K562 (cell line): ENCODE data around the gene ROR2. TPM values are rescaled to one million over a fixed set of nuclear protein-coding genes. Genes with fewer than 3 reads are reported as not detected.

Experiments used
- ATAC-seq: fragments of 200-7000 bp; cut with Tn5 transposase; 3 replicates; pipeline ENCODE4 v1.9.1; 2020; ENCODE audit warnings: moderate library complexity
- BruUV-seq: library from RNA; stranded (reverse); fragments of 400-500 nt; replicated peaks from 2 replicates; lab custom pipeline; 2021; lab: Mats Ljungman, UMichigan
- CTCF ChIA-PET: fragments of 300-600 bp; formaldehyde crosslinking; extraction: SDS; loops from one replicate; lab custom pipeline; 2021; ENCODE audit warnings: low intra/inter-chr PET ratio; lab: Yijun Ruan, JAX
- POLR2A ChIA-PET: fragments of 300-600, 350-650 bp; sonication (Branson Sonifier 250); formaldehyde crosslinking; extraction: SDS; loops from one replicate; lab custom pipeline; 2021; ENCODE audit warnings: antibody characterized with exemption, inconsistent platforms; lab: Yijun Ruan, JAX
- DNase-seq, 4 experiments: peaks; one replicate each; pipeline versions ENCODE4 v3.0.0 to v3.0.0-alpha.2; 2011 to 2018; ENCODE audit warnings: low spot score in 3 of 4, mixed read lengths in 3 of 4; ENCODE audit errors: extremely low read depth in 1 of 4
- FAIRE-seq: peaks from 2 replicates; lab custom pipeline; 2011; peaks lifted over from hg19 to GRCh38; lab: Jason Lieb, UNC
- H2AFZ ChIP-seq: 2 replicates; pipeline ENCODE4 v1.6.0; 2011; ENCODE audit warnings: low read depth, low read length, control low read depth, inconsistent platforms
- H3K27ac ChIP-seq: fragments of 200-600 bp; 3 replicates; pipeline ENCODE4 v1.8.0; 2011; ENCODE audit warnings: low read depth, mild to moderate bottlenecking, control low read depth, inconsistent platforms, low read length, moderate library complexity, mixed read lengths; ENCODE audit errors: extremely low read depth
- H3K27me3 ChIP-seq, 2 experiments: fragments of 300-600 bp in 1 of 2; 2 replicates in 1 of 2; 3 replicates in 1 of 2; pipeline versions ENCODE4 v1.6.0 to v1.8.0; 2011; ENCODE audit warnings: inconsistent platforms in 2 of 2, low read length in 2 of 2, mild to moderate bottlenecking in 1 of 2, mixed read lengths in 1 of 2, moderate library complexity in 1 of 2; ENCODE audit not compliant: control insufficient read depth in 2 of 2, insufficient read depth in 2 of 2
- H3K36me3 ChIP-seq: fragments of 300-600 bp; 3 replicates; pipeline ENCODE4 v1.8.0; 2011; ENCODE audit warnings: mild to moderate bottlenecking, low read length, inconsistent platforms; ENCODE audit not compliant: control insufficient read depth, insufficient read depth
- H3K4me1 ChIP-seq, 2 experiments: fragments of 200-600 bp in 1 of 2; replicated peaks in 1 of 2; 2 replicates in 1 of 2; 3 replicates in 1 of 2; pipeline versions ENCODE4 v1.5.1 to v1.8.0; 2011; ENCODE audit warnings: inconsistent platforms in 2 of 2, low read length in 2 of 2, mild to moderate bottlenecking in 1 of 2, mixed read lengths in 1 of 2, moderate library complexity in 1 of 2; ENCODE audit not compliant: control insufficient read depth in 2 of 2, insufficient read depth in 2 of 2
- H3K4me2 ChIP-seq: 2 replicates; pipeline ENCODE4 v1.6.1; 2011; ENCODE audit warnings: low read length, control low read depth, inconsistent platforms, mixed read lengths; ENCODE audit not compliant: insufficient read depth
- H3K4me3 ChIP-seq: fragments of 200-600 bp; sonication (generic), shearing (Covaris generic); 2 replicates; pipeline ENCODE4 v1.5.1; 2016; ENCODE audit warnings: control low read depth, inconsistent platforms
- H3K79me2 ChIP-seq: fragments of 200-600 bp; 3 replicates; pipeline ENCODE4 v1.8.0; 2011; ENCODE audit warnings: low read length, inconsistent platforms; ENCODE audit not compliant: control insufficient read depth, insufficient read depth
- H3K9ac ChIP-seq, 2 experiments: 2 replicates each; pipeline versions ENCODE4 v1.6.0 to v1.6.1; 2011; ENCODE audit warnings: low read depth in 2 of 2, low read length in 2 of 2, control low read depth in 1 of 2, inconsistent platforms in 1 of 2, mild to moderate bottlenecking in 1 of 2, mixed read lengths in 1 of 2; ENCODE audit not compliant: insufficient read depth in 1 of 2
- H3K9me1 ChIP-seq: one replicate; pipeline ENCODE4 v1.6.0; 2011; ENCODE audit warnings: inconsistent platforms, mild to moderate bottlenecking, low read length, moderate library complexity; ENCODE audit not compliant: control insufficient read depth, insufficient read depth
- H3K9me3 ChIP-seq: replicated peaks from 2 replicates; pipeline ENCODE4 v1.5.1; 2011; ENCODE audit warnings: low read depth, low read length, inconsistent platforms; ENCODE audit not compliant: control insufficient read depth, insufficient read depth
- H4K20me1 ChIP-seq: replicated peaks from 2 replicates; pipeline ENCODE4 v1.6.1; 2011; ENCODE audit warnings: low read length, inconsistent platforms, mixed read lengths; ENCODE audit not compliant: control insufficient read depth, insufficient read depth
- CBX3 ChIP-seq, 2 experiments: IDR thresholded peaks; 1 replicate in 1 of 2; 2 replicates in 1 of 2; pipeline ENCODE4 v1.6.1; 2012; ENCODE audit warnings: inconsistent platforms in 2 of 2, low read length in 2 of 2, borderline replicate concordance in 1 of 2, control low read depth in 1 of 2
- EWSR1 ChIP-seq: fragments of 450-650 bp; IDR thresholded peaks from 2 replicates; pipeline ENCODE4 v1.6.1; 2018; ENCODE audit warnings: borderline replicate concordance, mild to moderate bottlenecking, low read depth, moderate library complexity; ENCODE audit not compliant: partially characterized antibody
- NFRKB ChIP-seq: fragments of 450-650 bp; IDR thresholded peaks from 2 replicates; pipeline ENCODE4 v1.6.1; 2016; ENCODE audit warnings: low read depth
- TRIM24 ChIP-seq, 2 experiments: fragments of 450-650 bp; IDR thresholded peaks; 2 replicates each; pipeline ENCODE4 v1.6.1; 2016
- TRIM28 ChIP-seq: fragments of 450-650 bp; IDR thresholded peaks from 2 replicates; pipeline ENCODE4 v1.6.1; 2017
- ZNF561 ChIP-seq: fragments of 450-650 bp; formaldehyde crosslinking; conservative IDR thresholded peaks from 2 replicates; pipeline ENCODE4 v1.4.0; 2020; ENCODE audit warnings: mild to moderate bottlenecking, moderate library complexity
- ZNF780A ChIP-seq: fragments of 250-450 bp; sonication (Bioruptor Pico); IDR thresholded peaks from 2 replicates; pipeline ENCODE4 v1.5.0; 2021; ENCODE audit warnings: mild to moderate bottlenecking
- WGBS: fragments of 100-300 bp; shearing (Covaris generic); methylation state at CpG from one replicate; pipeline ENCODE4 v1.1.6; 2016; ENCODE audit warnings: low coverage, mixed read lengths; ENCODE audit not compliant: insufficient coverage; ENCODE audit errors: missing lambda C conversion rate; 5-methylcytosine and 5-hydroxymethylcytosine counted together
- in situ Hi-C: fragments of 300-500 bp; cut with MboI; formaldehyde crosslinking; loops from 4 replicates; pipeline ENCODE4 v1.15.0; 2018; ENCODE audit warnings: inconsistent platforms, mixed read lengths
- intact Hi-C: fragments of 100-400 bp; cut with micrococcal nuclease; formaldehyde crosslinking; loops from 2 replicates; pipeline ENCODE4 v1.14.2; 2022
- polyA plus RNA-seq, 8 experiments: library from polyadenylated mRNA; depleted of rRNA in 4 of 8; stranded (reverse) in 5 of 8; unstranded in 3 of 8; fragments of >200 nt; fragmentation: Nextera tagmentation in 2 of 8; fragmentation: Illumina TruSeq in 1 of 8; extraction: Ambion mirVana in 2 of 8; extraction: Trizol in 1 of 8; gene quantifications; 2 replicates each; pipeline versions ENCODE4 v1.2.1 to v1.2.3, GENCODE V29; 2011 to 2014; ENCODE audit warnings: inconsistent platforms in 1 of 8, missing spikeins in 1 of 8
- total RNA-seq, 7 experiments: library from RNA; depleted of rRNA in 6 of 7; stranded (reverse); fragments of >200 nt in 6 of 7; fragmentation: Illumina TruSeq in 2 of 7; extraction: Trizol in 2 of 7; gene quantifications; 2 replicates each; pipeline versions ENCODE4 v1.2.1 to v1.2.3, GENCODE V29; 2011 to 2021; ENCODE audit warnings: low replicate concordance in 1 of 7
- TF ChIP-seq, protein P1 (sequence below), 2 experiments: fragments of 450-650 bp; IDR thresholded peaks; 2 replicates each; pipeline ENCODE4 v1.6.1; 2018; ENCODE audit warnings: mild to moderate bottlenecking in 2 of 2, low read depth in 1 of 2; ENCODE audit not compliant: partially characterized antibody in 2 of 2
- TF ChIP-seq, protein P2 (sequence below): fragments of 250-450 bp; sonication (Bioruptor Pico); IDR thresholded peaks from 2 replicates; pipeline ENCODE4 v1.5.1; 2021; ENCODE audit warnings: mild to moderate bottlenecking
- TF ChIP-seq, protein P3 (sequence below), 2 experiments: fragments of 450-650 bp; IDR thresholded peaks; 2 replicates each; pipeline ENCODE4 v1.6.1; 2016

The ROR2 gene
- total and polyA plus RNA-seq, 9 of the 15 experiments (the other 6 are each of a cell fraction or from before 2014, with no cell fraction given), result 5.6 to 33.8 (median 15.3) TPM

DNA sequence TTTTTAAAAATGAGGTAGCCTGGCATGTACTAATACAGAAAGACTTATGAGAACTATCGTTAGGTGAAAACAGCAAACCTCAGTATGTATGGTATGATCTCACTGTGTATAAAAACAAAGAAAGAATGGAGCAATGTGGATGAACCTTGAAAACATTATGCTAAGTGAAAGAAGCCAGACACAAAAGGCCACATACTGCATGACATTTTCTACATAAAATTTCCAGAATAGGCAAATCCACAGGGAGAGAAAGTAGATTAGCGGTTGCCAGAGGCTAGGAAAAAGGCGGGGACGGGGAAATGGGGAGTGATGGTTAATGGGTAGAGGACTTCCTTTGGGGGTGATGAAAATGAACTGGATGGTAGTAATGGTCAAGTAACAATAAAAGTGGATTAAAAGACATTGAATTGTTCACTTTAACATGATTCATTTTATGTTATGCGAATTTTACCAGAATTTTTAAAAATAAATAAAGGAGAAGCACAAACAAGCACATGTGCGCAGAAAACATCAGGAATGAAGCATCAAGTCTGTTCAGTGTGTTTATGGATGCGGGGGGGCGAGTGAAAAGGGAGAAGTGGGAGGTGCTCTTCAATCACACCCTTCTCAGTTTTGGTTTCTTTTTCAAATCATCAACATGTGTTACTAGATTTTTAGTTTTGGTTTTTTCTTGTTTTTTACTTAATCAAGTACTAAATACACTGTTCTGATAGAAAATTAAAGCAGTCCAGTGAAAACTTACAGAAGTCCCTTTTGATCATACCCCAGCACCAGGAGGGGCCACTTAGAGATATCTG is 16.3 kb downstream of the ROR2 start (continued):
- no peak for TF ChIP-seq NFRKB

DNA sequence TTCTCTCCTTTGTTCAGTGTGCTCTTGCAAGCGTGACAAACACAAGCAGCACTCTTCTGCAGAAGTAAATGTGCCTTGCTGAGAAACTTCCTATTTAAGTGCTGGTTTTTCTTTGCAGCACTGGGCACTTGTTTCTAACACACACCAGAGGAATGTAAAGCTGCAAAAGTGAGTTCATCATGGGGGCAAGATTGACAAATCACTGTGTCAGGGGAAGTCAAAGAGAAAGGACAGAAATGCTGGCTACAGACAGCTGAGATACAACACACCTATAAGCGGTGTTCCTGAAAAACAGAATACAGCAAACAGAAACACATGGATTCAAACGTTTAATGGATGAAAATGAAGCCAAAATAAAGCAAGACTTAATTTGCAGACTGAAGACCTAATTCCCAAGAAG is 19.6 kb downstream of the ROR2 start:
- WGBS, result 73% methylated on average over 3 of the region's 3 CpGs
- no peaks in the 10 kb centered on the region for H3K9me1 ChIP-seq
- DNase-seq (no peak), FAIRE-seq (peak; percentile 44), ATAC-seq (no peak)
- H2AFZ ChIP-seq, result no peak overlapping the region
- peaks cover 19% of the 10 kb centered on the region for H3K9me3 ChIP-seq
- H4K20me1 ChIP-seq, result no peaks in the 10 kb centered on the region
- ChIA-PET CTCF (no interaction called here), POLR2A (no interaction called here)
- H3K36me3 ChIP-seq, result peaks cover 6% of the 10 kb centered on the region; the same call in 1 of the 3 replicates
- H3K27me3 ChIP-seq, result no peaks in the 10 kb centered on the region
- no peak overlapping the region for H3K4me2 ChIP-seq
- H3K4me3 ChIP-seq, result no peak overlapping the region
- peaks cover 6 to 10% of the 10 kb centered on the region in 2 experiments; a peak in 4 of 5 replicates for H3K4me1 ChIP-seq
- peaks cover 93% of the 10 kb centered on the region for H3K79me2 ChIP-seq
- no peak overlapping the region for H3K9ac ChIP-seq
- intact Hi-C loops, result no loop called here
- BruUV-seq, result no TSS peak
- no peak overlapping the region for H3K27ac ChIP-seq
- in situ Hi-C loops, result no loop called here
- TF ChIP-seq, protein P1, sequence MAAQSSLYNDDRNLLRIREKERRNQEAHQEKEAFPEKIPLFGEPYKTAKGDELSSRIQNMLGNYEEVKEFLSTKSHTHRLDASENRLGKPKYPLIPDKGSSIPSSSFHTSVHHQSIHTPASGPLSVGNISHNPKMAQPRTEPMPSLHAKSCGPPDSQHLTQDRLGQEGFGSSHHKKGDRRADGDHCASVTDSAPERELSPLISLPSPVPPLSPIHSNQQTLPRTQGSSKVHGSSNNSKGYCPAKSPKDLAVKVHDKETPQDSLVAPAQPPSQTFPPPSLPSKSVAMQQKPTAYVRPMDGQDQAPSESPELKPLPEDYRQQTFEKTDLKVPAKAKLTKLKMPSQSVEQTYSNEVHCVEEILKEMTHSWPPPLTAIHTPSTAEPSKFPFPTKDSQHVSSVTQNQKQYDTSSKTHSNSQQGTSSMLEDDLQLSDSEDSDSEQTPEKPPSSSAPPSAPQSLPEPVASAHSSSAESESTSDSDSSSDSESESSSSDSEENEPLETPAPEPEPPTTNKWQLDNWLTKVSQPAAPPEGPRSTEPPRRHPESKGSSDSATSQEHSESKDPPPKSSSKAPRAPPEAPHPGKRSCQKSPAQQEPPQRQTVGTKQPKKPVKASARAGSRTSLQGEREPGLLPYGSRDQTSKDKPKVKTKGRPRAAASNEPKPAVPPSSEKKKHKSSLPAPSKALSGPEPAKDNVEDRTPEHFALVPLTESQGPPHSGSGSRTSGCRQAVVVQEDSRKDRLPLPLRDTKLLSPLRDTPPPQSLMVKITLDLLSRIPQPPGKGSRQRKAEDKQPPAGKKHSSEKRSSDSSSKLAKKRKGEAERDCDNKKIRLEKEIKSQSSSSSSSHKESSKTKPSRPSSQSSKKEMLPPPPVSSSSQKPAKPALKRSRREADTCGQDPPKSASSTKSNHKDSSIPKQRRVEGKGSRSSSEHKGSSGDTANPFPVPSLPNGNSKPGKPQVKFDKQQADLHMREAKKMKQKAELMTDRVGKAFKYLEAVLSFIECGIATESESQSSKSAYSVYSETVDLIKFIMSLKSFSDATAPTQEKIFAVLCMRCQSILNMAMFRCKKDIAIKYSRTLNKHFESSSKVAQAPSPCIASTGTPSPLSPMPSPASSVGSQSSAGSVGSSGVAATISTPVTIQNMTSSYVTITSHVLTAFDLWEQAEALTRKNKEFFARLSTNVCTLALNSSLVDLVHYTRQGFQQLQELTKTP (IDR thresholded peaks at IDR 0.05; ENCODE audit: low read depth in 1 of 2, partially characterized antibody in 2 of 2), result peak in 1 of 2 experiments; percentile 28
- TF ChIP-seq, protein P2, sequence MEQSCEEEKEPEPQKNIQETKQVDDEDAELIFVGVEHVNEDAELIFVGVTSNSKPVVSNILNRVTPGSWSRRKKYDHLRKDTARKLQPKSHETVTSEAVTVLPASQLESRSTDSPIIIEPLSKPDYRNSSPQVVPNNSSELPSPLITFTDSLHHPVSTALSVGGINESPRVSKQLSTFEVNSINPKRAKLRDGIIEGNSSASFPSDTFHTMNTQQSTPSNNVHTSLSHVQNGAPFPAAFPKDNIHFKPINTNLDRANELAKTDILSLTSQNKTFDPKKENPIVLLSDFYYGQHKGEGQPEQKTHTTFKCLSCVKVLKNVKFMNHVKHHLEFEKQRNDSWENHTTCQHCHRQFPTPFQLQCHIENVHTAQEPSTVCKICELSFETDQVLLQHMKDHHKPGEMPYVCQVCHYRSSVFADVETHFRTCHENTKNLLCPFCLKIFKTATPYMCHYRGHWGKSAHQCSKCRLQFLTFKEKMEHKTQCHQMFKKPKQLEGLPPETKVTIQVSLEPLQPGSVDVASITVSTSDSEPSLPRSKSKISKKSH (CRISPR knock-in tag), result peak; percentile 90
- TF ChIP-seq CBX3 (IDR thresholded peaks at IDR 0.05; ENCODE audit: borderline replicate concordance in 1 of 2, low read length in 2 of 2), result peak in 1 of 2 experiments; percentile 99; a peak in 2 of 3 replicates
- peak; percentile 75 to 92 for TF ChIP-seq TRIM24 (IDR thresholded peaks at IDR 0.05)
- peak; percentile 93 for TF ChIP-seq ZNF561 (CRISPR knock-in tag)
- TF ChIP-seq ZNF780A, result no peak
- TF ChIP-seq, protein P3, sequence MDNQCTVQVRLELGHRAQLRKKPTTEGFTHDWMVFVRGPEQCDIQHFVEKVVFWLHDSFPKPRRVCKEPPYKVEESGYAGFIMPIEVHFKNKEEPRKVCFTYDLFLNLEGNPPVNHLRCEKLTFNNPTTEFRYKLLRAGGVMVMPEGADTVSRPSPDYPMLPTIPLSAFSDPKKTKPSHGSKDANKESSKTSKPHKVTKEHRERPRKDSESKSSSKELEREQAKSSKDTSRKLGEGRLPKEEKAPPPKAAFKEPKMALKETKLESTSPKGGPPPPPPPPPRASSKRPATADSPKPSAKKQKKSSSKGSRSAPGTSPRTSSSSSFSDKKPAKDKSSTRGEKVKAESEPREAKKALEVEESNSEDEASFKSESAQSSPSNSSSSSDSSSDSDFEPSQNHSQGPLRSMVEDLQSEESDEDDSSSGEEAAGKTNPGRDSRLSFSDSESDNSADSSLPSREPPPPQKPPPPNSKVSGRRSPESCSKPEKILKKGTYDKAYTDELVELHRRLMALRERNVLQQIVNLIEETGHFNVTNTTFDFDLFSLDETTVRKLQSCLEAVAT (IDR thresholded peaks at IDR 0.05), result peak in 1 of 2 experiments; percentile 37; a peak in 1 of 4 replicates
- TF ChIP-seq TRIM28, result peak; percentile 100
- no peak for TF ChIP-seq EWSR1
